AG09309 (cell line): ENCODE results near the gene SELENOS.
A peak's percentile ranks its signal among the peaks of the same experiment; 100 is the strongest.

Experiments
- DNase-seq: peaks from one replicate; pipeline ENCODE4 v3.0.0-alpha.2; 2010; ENCODE audit warnings: low read depth
- H3K4me3 ChIP-seq: 2 replicates; pipeline ENCODE4 v1.5.1; 2011; ENCODE audit warnings: mild to moderate bottlenecking, low read depth, low read length, moderate library complexity; ENCODE audit not compliant: control insufficient read depth
- CTCF ChIP-seq: IDR thresholded peaks from 2 replicates; pipeline ENCODE4 v1.5.1; 2011; ENCODE audit warnings: mild to moderate bottlenecking, low read depth, low read length, inconsistent platforms; ENCODE audit not compliant: insufficient read depth, control insufficient read depth; ENCODE audit errors: missing control alignments

The SELENOS gene

GRCh38 chr15:101306341-101307047 lies 29.2 kb upstream of the SELENOS start:
- no peak overlapping the region for H3K4me3 ChIP-seq
- TF ChIP-seq CTCF: no peak
- DNase-seq: no peak

- no peak for DNase-seq
- no peak overlapping the region for H3K4me3 ChIP-seq
- no peak for TF ChIP-seq CTCF
These were observed 28.6 kb upstream of the SELENOS start for GRCh38 chr15:101305820-101306255.

GRCh38 chr15:101303408-101303807 lies 26.1 kb upstream of the SELENOS start:
- H3K4me3 ChIP-seq: no peak overlapping the region
- DNase-seq: no peak
- no peak for TF ChIP-seq CTCF

- H3K4me3 ChIP-seq: no peak overlapping the region
- DNase-seq: no peak
- TF ChIP-seq CTCF: no peak
These were observed 19.4 kb upstream of the SELENOS start for GRCh38 chr15:101296418-101297405.

- DNase-seq: no peak
- no peak for TF ChIP-seq CTCF
- H3K4me3 ChIP-seq: peak overlapping the region; percentile 95
These were observed 18.4 kb upstream of the SELENOS start for GRCh38 chr15:101295607-101296161.
